Measurements from ENCODE around the gene SLC25A1.

Gene SLC25A1

GRCh38 chr22:19196841-19197612 is 18.5 kb upstream of the SLC25A1 start:
- H3K27ac Mint-ChIP-seq = no peak overlapping the region
- H3K4me1 Mint-ChIP-seq = peaks cover 16% of the 10 kb centered on the region
- no peaks in the 10 kb centered on the region for H3K27me3 Mint-ChIP-seq
- no peak overlapping the region for H3K4me3 Mint-ChIP-seq
- no peaks in the 10 kb centered on the region for H3K9me3 Mint-ChIP-seq
- ATAC-seq (no peak), DNase-seq (no peak)

DNA sequence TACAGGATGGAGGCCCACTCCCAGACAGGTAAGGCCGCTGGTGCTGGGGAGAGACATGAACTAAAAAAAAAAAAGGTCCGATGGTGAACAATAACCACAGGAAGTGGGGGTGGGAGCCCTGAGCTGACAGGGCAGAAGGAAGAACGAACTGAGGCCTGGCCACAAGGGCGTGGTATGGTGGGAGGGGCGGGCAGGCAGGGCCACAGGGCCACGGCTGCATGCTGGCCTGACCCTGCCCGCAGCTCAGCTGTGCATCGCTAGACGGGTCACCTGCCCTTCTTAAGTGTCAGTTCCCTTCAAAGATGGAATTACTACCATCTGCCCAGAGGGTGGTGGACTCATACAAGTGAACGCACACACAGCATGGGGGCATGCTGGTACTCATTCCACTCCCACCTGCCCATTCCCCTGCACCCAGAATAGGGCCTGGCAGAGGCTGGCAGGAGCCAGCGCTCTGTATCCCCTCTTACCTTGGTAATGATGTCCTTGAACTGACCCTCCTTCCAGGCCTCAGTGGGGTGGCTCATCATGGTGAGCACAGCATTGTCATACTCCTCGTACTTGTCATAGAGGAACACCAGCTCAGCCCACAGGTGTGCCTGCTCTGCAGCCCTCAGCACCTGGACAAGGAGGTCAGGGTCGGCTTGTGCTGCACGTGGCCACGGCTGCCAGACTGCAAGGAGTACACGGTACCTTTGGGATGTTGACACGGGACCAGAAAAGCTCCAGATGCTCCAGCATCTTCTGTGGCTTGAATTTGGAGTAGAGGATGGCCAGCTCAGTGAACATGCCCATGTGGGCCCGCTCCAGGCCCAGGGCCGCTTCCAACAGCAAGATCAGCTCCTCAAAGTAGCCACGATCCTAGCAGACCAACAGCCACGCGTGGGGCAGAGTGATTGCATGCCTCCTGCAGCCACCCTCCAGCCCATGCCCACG is 17.5 kb upstream of the SLC25A1 start:
- DNase-seq = no peak

GRCh38 chr22:19194766-19195536 is 16.4 kb upstream of the SLC25A1 start:
- ATAC-seq (no peak), DNase-seq (no peak)
- Mint-ChIP-seq H3K27me3 (no peaks in the 10 kb centered on the region), H3K4me1 (peaks cover 16% of the 10 kb centered on the region), H3K9me3 (no peaks in the 10 kb centered on the region), H3K4me3 (no peak overlapping the region), H3K27ac (no peak overlapping the region)

More for the DNA sequence above, 17.5 kb upstream of the SLC25A1 start:
- H3K27me3 Mint-ChIP-seq = no peaks in the 10 kb centered on the region
- H3K9me3 Mint-ChIP-seq = no peaks in the 10 kb centered on the region
- no peak overlapping the region for H3K4me3 Mint-ChIP-seq
- peak; percentile 53 for ATAC-seq
- H3K4me1 Mint-ChIP-seq = peaks cover 16% of the 10 kb centered on the region
- H3K27ac Mint-ChIP-seq = peak overlapping the region in 1 of 2 donors; percentile 65

GRCh38 chr22:19193879-19194278 is 15.3 kb upstream of the SLC25A1 start:
- DNase-seq (no peak), ATAC-seq (no peak)
- H3K9me3 Mint-ChIP-seq = no peaks in the 10 kb centered on the region
- H3K4me3 Mint-ChIP-seq = no peak overlapping the region
- peaks cover 16% of the 10 kb centered on the region for H3K4me1 Mint-ChIP-seq
- H3K27me3 Mint-ChIP-seq = no peaks in the 10 kb centered on the region
- H3K27ac Mint-ChIP-seq = no peak overlapping the region

DNA sequence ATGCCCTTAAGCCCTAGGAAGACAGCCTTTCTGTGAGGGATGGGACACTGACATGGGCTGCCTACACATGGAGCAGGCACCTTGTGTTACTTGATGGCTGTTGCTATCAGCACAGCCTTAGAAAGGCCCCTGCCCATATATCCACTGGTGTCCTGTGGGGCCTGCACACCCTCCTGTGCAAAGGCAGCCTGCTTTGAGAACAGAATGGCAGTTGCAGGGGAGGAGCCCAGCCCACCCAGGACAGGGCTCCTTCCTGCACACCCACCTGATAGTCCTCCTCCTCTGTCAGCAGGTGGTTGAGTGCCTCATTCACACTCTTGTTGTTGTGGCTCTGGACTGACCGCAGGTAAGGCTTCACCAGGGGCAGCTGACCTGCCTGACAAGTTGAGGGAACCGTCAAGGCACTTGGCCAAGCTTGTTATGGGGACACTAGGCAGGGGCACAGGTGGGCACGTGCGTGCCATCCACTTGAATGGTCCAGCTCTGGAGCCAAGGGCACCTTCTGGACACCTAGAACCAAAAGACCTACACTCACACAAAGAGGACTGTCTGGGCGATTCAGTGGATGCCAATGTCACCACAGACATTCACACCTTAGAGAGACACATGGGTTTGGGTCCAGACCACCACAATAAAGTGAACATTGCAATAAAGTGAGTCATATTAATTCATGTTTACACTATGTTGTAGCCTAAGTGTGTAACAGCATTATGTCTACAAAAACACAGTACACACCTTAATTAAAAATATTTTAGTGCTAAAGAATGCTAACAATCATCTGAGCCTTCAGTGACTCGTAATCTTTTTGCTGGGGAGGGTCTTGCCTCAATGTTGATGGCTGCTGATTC is 9.4 kb upstream of the SLC25A1 start:
- H3K27ac Mint-ChIP-seq = no peak overlapping the region
- H3K27me3 Mint-ChIP-seq = peaks cover 8% of the 10 kb centered on the region
- ATAC-seq (no peak), DNase-seq (no peak)
- no peak overlapping the region for H3K4me3 Mint-ChIP-seq
- no peaks in the 10 kb centered on the region for H3K4me1 Mint-ChIP-seq
- no peaks in the 10 kb centered on the region for H3K9me3 Mint-ChIP-seq

DNA sequence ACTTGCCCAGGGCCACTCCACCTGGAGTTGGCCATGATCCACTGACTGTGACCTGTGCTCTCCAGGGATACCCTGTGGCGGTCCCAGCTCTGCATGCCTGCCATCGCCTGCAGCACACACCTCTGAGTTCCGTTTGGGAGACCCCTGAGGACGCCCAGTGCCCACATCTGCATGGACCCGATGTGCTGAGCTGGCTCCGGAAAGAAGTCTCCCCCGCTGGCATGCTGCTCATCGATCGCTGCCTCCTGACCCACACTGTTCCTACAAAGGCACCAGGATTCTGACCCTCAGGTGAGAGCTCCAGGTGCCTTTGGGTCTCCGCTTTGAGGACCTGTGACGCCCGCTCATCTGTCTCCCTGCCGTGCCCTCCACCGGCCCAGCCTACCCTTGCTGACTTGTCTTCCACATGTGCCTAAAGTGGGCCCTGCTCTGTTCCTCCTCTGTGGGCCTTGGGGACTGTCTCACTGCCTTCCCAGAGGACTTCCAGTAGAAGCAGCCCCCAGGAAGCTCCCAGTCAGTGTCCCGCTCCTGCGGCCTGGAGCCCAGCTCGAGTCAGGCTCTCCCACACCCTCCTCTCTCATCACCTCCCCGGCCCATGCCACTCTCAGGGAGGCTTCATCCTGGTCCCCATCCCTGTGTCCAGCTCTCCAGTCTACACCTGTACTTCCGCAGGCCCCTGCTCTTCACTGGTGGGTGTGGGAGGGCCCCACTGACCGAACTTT is 5.9 kb upstream of the SLC25A1 start:
- Mint-ChIP-seq H3K4me3 (no peak overlapping the region), H3K27ac (no peak overlapping the region), H3K27me3 (peaks cover 8% of the 10 kb centered on the region), H3K4me1 (peaks cover 24% of the 10 kb centered on the region), H3K9me3 (no peaks in the 10 kb centered on the region)
- ATAC-seq (no peak), DNase-seq (no peak)

DNA sequence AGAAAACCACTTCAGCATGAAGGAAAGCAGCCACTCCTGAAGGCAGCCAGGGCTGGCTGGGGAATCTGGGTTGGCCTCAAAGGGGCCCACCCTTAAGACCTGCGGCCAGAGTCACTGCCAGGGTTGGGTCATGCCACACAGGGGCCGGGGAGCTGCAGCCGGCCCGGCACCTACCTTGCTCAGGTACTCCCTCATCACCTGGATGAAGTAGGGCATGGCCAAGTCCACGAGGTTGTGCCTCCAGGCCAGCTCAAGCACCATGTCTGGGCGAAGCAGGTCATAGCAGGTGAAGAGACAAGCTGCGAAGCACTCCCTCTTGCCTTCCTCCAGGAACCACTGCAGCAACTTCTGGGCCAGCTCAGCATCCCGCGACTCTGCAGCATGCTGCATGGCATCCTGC is 4.7 kb upstream of the SLC25A1 start:
- ATAC-seq (no peak), DNase-seq (no peak)
- Mint-ChIP-seq H3K4me1 (peaks cover 29% of the 10 kb centered on the region), H3K27me3 (peaks cover 8% of the 10 kb centered on the region), H3K9me3 (no peaks in the 10 kb centered on the region), H3K27ac (no peak overlapping the region), H3K4me3 (no peak overlapping the region)

GRCh38 chr22:19182472-19183157 is 4.1 kb upstream of the SLC25A1 start:
- DNase-seq (no peak), ATAC-seq (no peak)
- H3K9me3 Mint-ChIP-seq = no peaks in the 10 kb centered on the region
- peaks cover 31% of the 10 kb centered on the region for H3K4me1 Mint-ChIP-seq
- H3K27me3 Mint-ChIP-seq = peaks cover 8% of the 10 kb centered on the region
- peak overlapping the region in 1 of 2 donors; percentile 78 for H3K27ac Mint-ChIP-seq
- H3K4me3 Mint-ChIP-seq = peak overlapping the region; percentile 78 to 86

- DNase-seq (peak in 1 of 2 donors; percentile 49), ATAC-seq (no peak)
- Mint-ChIP-seq H3K4me3 (peak overlapping the region; percentile 78 to 86), H3K4me1 (peaks cover 38% of the 10 kb centered on the region), H3K27ac (peak overlapping the region; percentile 66 to 78), H3K9me3 (no peaks in the 10 kb centered on the region), H3K27me3 (peaks cover 8% of the 10 kb centered on the region)
Observed at GRCh38 chr22:19181786-19182471, 3.4 kb upstream of the SLC25A1 start.

- peak overlapping the region in 1 of 2 donors; percentile 67 for H3K27ac Mint-ChIP-seq
- no peak for DNase-seq
- H3K4me1 Mint-ChIP-seq = peaks cover 49% of the 10 kb centered on the region
- H3K27me3 Mint-ChIP-seq = peaks cover 8% of the 10 kb centered on the region
- H3K4me3 Mint-ChIP-seq = peak overlapping the region; percentile 33 to 58
- H3K9me3 Mint-ChIP-seq = no peaks in the 10 kb centered on the region
- ATAC-seq = no peak
Observed at GRCh38 chr22:19180740-19181410, 2.3 kb upstream of the SLC25A1 start.

DNA sequence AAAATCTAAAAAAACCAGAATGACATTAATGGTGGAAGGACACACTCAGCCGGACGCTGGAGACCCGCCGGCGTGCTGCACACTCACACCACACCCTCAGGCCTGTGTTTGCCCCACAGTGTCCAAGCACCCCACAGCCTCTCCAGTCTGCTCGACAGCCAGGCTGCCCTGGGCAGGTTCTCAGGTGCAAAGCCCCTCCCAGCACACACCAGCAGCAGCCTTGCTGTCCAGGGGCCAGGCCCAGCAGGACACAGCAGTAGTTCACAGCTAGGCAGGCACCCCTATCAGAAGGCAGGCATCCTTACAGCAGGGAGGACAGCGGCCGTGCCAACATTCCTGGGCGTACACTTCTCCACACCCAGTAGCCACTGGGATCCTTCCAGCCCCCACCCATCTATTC is 1.7 kb upstream of the SLC25A1 start:
- DNase-seq (no peak), ATAC-seq (no peak)
- Mint-ChIP-seq H3K4me3 (no peak overlapping the region), H3K27me3 (peaks cover 8% of the 10 kb centered on the region), H3K4me1 (peaks cover 55% of the 10 kb centered on the region), H3K27ac (no peak overlapping the region), H3K9me3 (no peaks in the 10 kb centered on the region)

GRCh38 chr22:19179497-19180048 is 1.0 kb upstream of the SLC25A1 start:
- peak; percentile 49 to 68 for DNase-seq
- Mint-ChIP-seq H3K27ac (peak overlapping the region in 1 of 2 donors; percentile 40), H3K4me1 (peaks cover 62% of the 10 kb centered on the region)

More at GRCh38 chr22:19179497-19180048, 1.0 kb upstream of the SLC25A1 start:
- Mint-ChIP-seq H3K4me3 (peak overlapping the region; percentile 74 to 85), H3K27me3 (peaks cover 8% of the 10 kb centered on the region), H3K9me3 (no peaks in the 10 kb centered on the region)
- ATAC-seq = peak; percentile 65

Data from stimulated activated naive CD8-positive, alpha-beta T cell treated with anti-CD3 and anti-CD28 coated beads, Interleukin-15, amount 100 ng/mL, for 72 hours (primary cell).